ENCODE measurements around the gene SHC2.
"Not testable (repeated sequence)": the region's sequence is repeated elsewhere in the genome, so short reads cannot be mapped to it uniquely, and the experiment has no call there.

SHC2 gene

DNA sequence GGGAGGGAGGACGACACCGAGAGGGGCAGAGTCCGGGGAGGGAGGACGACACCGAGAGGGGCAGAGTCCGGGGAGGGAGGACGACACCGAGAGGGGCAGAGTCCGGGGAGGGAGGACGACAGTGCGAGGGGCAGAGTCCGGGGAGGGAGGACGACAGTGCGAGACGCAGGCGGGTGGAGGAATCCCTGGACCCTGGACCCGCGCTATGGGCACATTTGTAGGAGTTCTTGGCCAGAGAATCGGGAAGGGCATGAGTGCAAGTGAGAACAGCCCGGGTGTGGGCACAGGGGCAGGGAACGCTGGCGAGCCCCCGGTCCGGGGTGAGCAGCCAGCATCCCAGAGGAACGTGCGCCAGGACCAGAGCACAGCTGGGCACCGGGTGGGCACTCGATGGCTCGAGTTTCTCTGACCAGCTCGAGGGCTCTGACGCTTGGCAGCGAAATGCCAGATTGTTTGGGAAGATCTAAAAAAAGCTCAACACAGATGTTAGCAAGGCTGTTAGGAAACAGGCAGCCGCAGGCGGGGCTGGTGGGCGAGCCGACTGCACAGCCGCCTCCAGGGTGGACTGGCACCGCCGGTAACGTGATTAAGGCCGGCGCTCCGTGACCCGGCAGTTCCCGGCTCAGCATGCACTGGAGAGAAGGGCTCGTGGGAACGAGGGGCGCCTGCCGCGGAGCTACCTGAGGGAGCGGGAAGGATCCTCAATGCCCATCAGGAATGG, 33.9 kb downstream of the SHC2 start:
- no peak for DNase-seq (ENCODE audit: low read depth)
- H3K4me3 ChIP-seq (replicated peaks; ENCODE audit: low read depth, low read length) = no peak overlapping the region
- TF ChIP-seq, protein P1, sequence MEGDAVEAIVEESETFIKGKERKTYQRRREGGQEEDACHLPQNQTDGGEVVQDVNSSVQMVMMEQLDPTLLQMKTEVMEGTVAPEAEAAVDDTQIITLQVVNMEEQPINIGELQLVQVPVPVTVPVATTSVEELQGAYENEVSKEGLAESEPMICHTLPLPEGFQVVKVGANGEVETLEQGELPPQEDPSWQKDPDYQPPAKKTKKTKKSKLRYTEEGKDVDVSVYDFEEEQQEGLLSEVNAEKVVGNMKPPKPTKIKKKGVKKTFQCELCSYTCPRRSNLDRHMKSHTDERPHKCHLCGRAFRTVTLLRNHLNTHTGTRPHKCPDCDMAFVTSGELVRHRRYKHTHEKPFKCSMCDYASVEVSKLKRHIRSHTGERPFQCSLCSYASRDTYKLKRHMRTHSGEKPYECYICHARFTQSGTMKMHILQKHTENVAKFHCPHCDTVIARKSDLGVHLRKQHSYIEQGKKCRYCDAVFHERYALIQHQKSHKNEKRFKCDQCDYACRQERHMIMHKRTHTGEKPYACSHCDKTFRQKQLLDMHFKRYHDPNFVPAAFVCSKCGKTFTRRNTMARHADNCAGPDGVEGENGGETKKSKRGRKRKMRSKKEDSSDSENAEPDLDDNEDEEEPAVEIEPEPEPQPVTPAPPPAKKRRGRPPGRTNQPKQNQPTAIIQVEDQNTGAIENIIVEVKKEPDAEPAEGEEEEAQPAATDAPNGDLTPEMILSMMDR (IDR thresholded peaks at IDR 0.05; ENCODE audit: low read length, missing control alignments) = no peak

- no peak for DNase-seq (ENCODE audit: low read depth)
- no peak overlapping the region for H3K4me3 ChIP-seq (replicated peaks; ENCODE audit: low read depth, low read length)
- TF ChIP-seq, protein P1 (IDR thresholded peaks at IDR 0.05; ENCODE audit: low read length, missing control alignments) = no peak
Observed at GRCh38 chr19:425056-425455, 35.8 kb downstream of the SHC2 start.

DNA sequence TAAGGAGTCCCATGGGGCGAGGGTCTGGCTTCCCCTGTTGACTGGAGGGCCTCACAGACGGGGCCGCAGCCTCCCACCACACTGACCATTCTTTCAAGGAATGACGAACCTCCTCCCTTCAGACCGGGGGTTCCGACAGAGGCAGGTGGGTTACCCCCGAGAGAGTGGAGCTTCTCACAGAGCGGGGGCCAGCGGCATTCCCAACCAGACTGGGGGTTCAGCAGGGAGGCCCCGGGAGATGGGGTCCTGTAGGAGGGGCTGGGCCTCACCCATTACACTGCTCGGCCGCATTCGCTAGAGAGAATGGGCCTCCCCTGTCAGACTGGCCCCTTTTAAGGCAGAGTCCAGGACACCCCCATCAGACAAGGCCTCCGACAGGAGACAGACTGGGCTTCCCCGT, 36.3 kb downstream of the SHC2 start:
- H3K4me3 ChIP-seq (replicated peaks; ENCODE audit: low read depth, low read length) = no peak overlapping the region
- TF ChIP-seq, protein P1 (IDR thresholded peaks at IDR 0.05; ENCODE audit: low read length, missing control alignments) = no peak
- DNase-seq (ENCODE audit: low read depth) = no peak

- DNase-seq (ENCODE audit: low read depth) = no peak
- no peak overlapping the region for H3K4me3 ChIP-seq (replicated peaks; ENCODE audit: low read depth, low read length)
- TF ChIP-seq, protein P1 (IDR thresholded peaks at IDR 0.05; ENCODE audit: low read length, missing control alignments) = no peak
Observed at GRCh38 chr19:423691-424466, 37.0 kb downstream of the SHC2 start.

- not testable (repeated sequence) for H3K4me3 ChIP-seq (replicated peaks; ENCODE audit: low read depth, low read length); DNase-seq (ENCODE audit: low read depth)
Observed at GRCh38 chr19:422917-423226, 38.0 kb downstream of the SHC2 start.

DNA sequence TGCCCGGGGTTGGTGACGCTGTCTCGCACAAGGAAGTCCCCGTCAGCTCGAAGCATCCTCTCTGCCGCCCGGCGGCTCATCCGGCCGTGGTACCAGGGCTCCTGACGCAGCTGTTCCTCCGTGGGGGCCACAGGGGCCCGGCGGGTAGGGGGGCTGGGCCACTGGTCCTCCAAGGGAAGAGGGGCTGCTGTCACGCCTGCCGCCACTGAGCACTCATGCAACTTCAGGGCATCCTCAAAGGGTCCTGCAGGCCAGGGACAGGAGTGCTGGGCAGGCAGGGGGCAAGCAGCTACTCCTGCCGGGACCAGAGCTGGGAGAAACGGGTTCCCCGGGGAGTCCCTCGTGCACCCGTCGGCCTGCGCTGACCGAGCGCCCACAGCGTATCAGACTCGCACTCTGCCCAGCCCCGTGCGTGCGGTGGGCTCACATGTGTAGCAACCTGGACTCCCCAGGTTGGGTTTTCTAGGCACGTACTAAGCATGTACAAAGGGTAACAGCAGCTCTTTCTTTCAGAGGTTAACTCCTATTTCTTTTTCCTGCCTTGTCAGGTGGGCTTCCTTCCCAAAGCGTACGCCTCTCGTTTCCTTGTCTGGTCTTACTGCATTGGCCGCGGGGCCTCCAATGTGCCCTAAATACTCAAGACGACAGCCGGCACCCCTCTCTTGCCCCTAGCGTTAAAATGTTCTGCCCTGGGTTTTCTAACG, 38.5 kb downstream of the SHC2 start:
- no peak for DNase-seq (ENCODE audit: low read depth)
- no peak overlapping the region for H3K4me3 ChIP-seq (replicated peaks; ENCODE audit: low read depth, low read length)
- TF ChIP-seq, protein P1 (IDR thresholded peaks at IDR 0.05; ENCODE audit: low read length, missing control alignments) = no peak

DNA sequence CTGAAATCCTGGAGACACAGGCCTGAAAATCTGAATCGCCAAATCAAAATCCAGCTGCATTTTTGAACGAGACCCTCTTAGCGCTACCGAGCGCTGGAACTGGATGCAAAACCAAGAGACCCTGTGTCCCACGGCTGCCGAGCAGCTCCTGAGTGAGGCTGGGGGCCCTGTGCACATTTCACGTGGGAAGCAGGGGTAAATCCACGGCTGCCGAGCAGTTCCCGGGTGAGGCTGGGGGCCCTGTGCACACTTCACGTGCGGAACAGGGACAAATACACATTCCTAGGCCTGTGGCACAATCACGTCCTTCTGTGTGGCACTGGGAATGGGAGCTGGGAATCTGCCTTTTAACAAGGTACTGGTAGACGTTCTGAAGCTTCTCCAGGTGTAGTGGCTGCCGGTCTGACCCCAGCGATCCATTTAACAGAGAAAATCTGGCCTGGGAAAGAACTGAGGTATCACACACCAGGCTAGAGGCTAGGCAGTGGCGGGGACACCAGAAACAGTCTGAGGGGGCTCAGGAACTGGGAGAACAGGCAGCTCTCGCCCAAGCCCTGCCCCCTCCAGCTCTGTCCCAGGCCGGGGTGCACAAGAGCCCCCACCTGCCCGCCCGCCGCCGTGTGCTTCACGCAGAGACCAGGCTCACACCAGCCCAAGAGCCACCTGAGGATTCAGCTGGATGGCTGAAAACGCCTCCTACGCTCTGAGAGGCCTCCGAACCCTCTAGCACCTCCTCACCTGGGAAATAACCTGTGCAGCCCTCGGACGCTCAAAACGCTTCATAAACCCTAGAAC, 40.9 kb downstream of the SHC2 start:
- no peak for DNase-seq (ENCODE audit: low read depth)
- TF ChIP-seq, protein P1 (IDR thresholded peaks at IDR 0.05; ENCODE audit: low read length, missing control alignments) = no peak
- H3K4me3 ChIP-seq (replicated peaks; ENCODE audit: low read depth, low read length) = no peak overlapping the region

Measured in fibroblast of pulmonary artery (primary cell).